GM18868 (cell line): ENCODE results near the gene RAB31.

ENCODE experiments used
- ATAC-seq: cut with Tn5 transposase; IDR thresholded peaks from one replicate; pipeline ENCODE4 v1.9.1; 2021; ENCODE audit warnings: mild to moderate bottlenecking, moderate library complexity; ENCODE audit not compliant: unreplicated experiment

The RAB31 gene

GRCh38 chr18:9906481-9906880 is 198.4 kb downstream of the RAB31 start:
- ATAC-seq = no peak

GRCh38 chr18:9907867-9908266 is 199.8 kb downstream of the RAB31 start:
- ATAC-seq = no peak

- no peak for ATAC-seq
Observed at GRCh38 chr18:9910071-9910470, 202.0 kb downstream of the RAB31 start.

- no peak for ATAC-seq
Observed at GRCh38 chr18:9910661-9911060, 202.6 kb downstream of the RAB31 start.

- no peak for ATAC-seq
Observed at GRCh38 chr18:9911226-9911625, 203.1 kb downstream of the RAB31 start.
